Cardiac muscle cell (in vitro differentiated cells and primary cell): ENCODE measurements around the gene HBZ. TPM values are rescaled to one million over a fixed set of nuclear protein-coding genes. Genes with fewer than 3 reads are reported as not detected.
"Not testable (repeated sequence)": the region's sequence is repeated elsewhere in the genome, so short reads cannot be mapped to it uniquely, and the experiment has no call there.

ENCODE experiments used
- DNase-seq, 2 donors: peaks; one replicate each; pipeline versions ENCODE4 v3.0.0 to v3.0.0-alpha.2; 2010 to 2017; ENCODE audit warnings: low read depth in 1 of 2, low spot score in 1 of 2
- H3K27ac ChIP-seq: fragments of 200-600 bp; sonication (generic); 2 replicates; pipeline ENCODE4 v1.5.1; 2016
- H3K27me3 ChIP-seq: fragments of 200-600 bp; sonication (generic); 2 replicates; pipeline ENCODE4 v1.6.0; 2016; ENCODE audit warnings: control low read depth
- H3K36me3 ChIP-seq: fragments of 200-600 bp; sonication (generic); 2 replicates; pipeline ENCODE4 v1.5.1; 2016; ENCODE audit warnings: control low read depth
- H3K4me1 ChIP-seq: fragments of 200-600 bp; sonication (generic); 2 replicates; pipeline ENCODE4 v1.8.1; 2017; ENCODE audit warnings: low read depth, mild to moderate bottlenecking, mixed run types
- H3K4me3 ChIP-seq: fragments of 200-600 bp; sonication (generic); 2 replicates; pipeline ENCODE4 v1.5.1; 2016; ENCODE audit warnings: mild to moderate bottlenecking
- H3K9me3 ChIP-seq: fragments of 200-600 bp; sonication (generic); 2 replicates; pipeline ENCODE4 v1.5.1; 2017; ENCODE audit warnings: low read depth, mild to moderate bottlenecking, control low read depth
- CTCF ChIP-seq: IDR thresholded peaks from 2 replicates; pipeline ENCODE4 v1.5.1; 2012; ENCODE audit warnings: low read depth, mild to moderate bottlenecking, low read length
- polyA plus RNA-seq: library from polyadenylated mRNA; unstranded; fragments of >200 nt; fragmentation: Nextera tagmentation; extraction: Ambion mirVana; gene quantifications from 2 replicates; pipeline ENCODE4 v1.2.1, GENCODE V29; 2016
- total RNA-seq: library from RNA; depleted of rRNA; stranded (reverse); fragments of >200 nt; gene quantifications from 2 replicates; pipeline ENCODE4 v1.2.3, GENCODE V29; 2016

Gene HBZ
- total and polyA plus RNA-seq, 2 experiments from 2014 or later: not detected

DNA sequence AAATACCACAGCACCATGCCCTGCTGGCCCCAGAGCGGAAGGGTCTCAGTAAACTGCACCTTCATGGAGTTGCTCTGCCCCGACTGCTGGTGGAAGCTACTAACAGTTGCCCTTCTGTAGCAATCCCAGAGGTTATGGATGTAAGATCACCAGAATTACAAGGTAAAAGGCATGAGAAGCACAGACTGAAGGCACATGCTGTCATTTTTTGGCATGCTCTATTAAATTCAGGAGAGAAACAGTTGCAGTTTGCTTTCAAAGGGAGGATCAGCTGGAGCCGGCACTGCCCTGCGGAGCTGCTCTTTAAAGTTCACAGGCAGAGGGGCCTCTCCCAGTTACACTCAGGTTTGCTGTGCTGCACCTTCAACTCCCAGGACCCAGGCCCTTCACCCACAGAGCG is 33.1 kb upstream of the HBZ start:
- H3K4me3 ChIP-seq: no peak overlapping the region
- H3K4me1 ChIP-seq: no peaks in the 10 kb centered on the region
- H3K9me3 ChIP-seq: no peaks in the 10 kb centered on the region
- H3K36me3 ChIP-seq: no peaks in the 10 kb centered on the region
- no peak overlapping the region for H3K27ac ChIP-seq
- no peak for TF ChIP-seq CTCF
- no peaks in the 10 kb centered on the region for H3K27me3 ChIP-seq
- no peak for DNase-seq

- TF ChIP-seq CTCF: no peak
- no peak for DNase-seq
- no peaks in the 10 kb centered on the region for H3K4me1 ChIP-seq
- H3K9me3 ChIP-seq: no peaks in the 10 kb centered on the region
- no peak overlapping the region for H3K4me3 ChIP-seq
- H3K36me3 ChIP-seq: no peaks in the 10 kb centered on the region
- H3K27me3 ChIP-seq: no peaks in the 10 kb centered on the region
- no peak overlapping the region for H3K27ac ChIP-seq
These were observed 32.5 kb upstream of the HBZ start for GRCh38 chr16:119835-120491.

DNA sequence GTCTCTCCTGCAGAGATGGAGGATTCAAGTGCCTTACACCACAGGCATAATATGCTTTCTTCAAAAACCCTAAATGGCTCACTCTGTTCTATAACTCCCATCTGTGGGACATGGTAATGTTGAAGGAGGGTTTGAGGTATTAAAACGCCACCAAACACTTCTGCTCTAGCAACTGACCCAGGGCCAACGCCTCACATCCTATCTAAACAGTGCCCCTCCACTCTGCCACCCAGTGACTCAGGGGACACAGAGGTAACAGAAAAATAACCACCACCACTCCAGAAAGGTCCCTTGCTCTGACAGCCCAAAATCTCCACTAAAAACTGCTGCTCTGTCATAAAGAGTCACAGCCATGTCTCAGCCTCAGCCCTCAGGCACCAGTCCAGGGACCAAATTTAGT is 31.7 kb upstream of the HBZ start:
- Histone ChIP-seq H3K4me3 (no peak overlapping the region), H3K9me3 (no peaks in the 10 kb centered on the region), H3K27ac (no peak overlapping the region), H3K4me1 (no peaks in the 10 kb centered on the region), H3K27me3 (no peaks in the 10 kb centered on the region), H3K36me3 (no peaks in the 10 kb centered on the region)
- no peak for DNase-seq
- no peak for TF ChIP-seq CTCF

GRCh38 chr16:122361-122760 is 30.1 kb upstream of the HBZ start:
- no peak overlapping the region for H3K4me3 ChIP-seq
- H3K36me3 ChIP-seq: no peaks in the 10 kb centered on the region
- no peaks in the 10 kb centered on the region for H3K27me3 ChIP-seq
- DNase-seq: no peak
- TF ChIP-seq CTCF: no peak
- no peaks in the 10 kb centered on the region for H3K9me3 ChIP-seq
- H3K27ac ChIP-seq: no peak overlapping the region
- H3K4me1 ChIP-seq: no peaks in the 10 kb centered on the region

GRCh38 chr16:123558-124350 is 28.7 kb upstream of the HBZ start:
- H3K4me3 ChIP-seq: not testable (repeated sequence)

GRCh38 chr16:125011-125410 is 27.4 kb upstream of the HBZ start:
- Histone ChIP-seq H3K4me1 (no peaks in the 10 kb centered on the region), H3K36me3 (no peaks in the 10 kb centered on the region), H3K9me3 (no peaks in the 10 kb centered on the region), H3K27me3 (no peaks in the 10 kb centered on the region), H3K4me3 (no peak overlapping the region), H3K27ac (no peak overlapping the region)
- no peak for TF ChIP-seq CTCF
- DNase-seq: no peak

More at GRCh38 chr16:123558-124350, 28.7 kb upstream of the HBZ start:
- H3K27ac ChIP-seq, H3K27me3 ChIP-seq, H3K9me3 ChIP-seq, DNase-seq, H3K4me1 ChIP-seq, H3K36me3 ChIP-seq: not testable (repeated sequence)
